Activated CD8-positive, alpha-beta memory T cell treated with anti-CD3 and anti-CD28 coated beads for 36 hours (primary cell): ENCODE results near the gene MXD3. TPM values are rescaled to one million over a fixed set of nuclear protein-coding genes. Genes with fewer than 3 reads are reported as not detected.

ENCODE experiments used
- CTCF ChIA-PET: fragments of 350-600 bp; sonication (Branson Sonifier 250); formaldehyde crosslinking; loops from one replicate; lab custom pipeline; 2021; ENCODE audit warnings: antibody characterized with exemption; lab: Charles Lee
- POLR2A ChIA-PET: fragments of 350-600 bp; sonication (Branson Sonifier 250); formaldehyde crosslinking; loops from one replicate; lab custom pipeline; 2021; ENCODE audit warnings: antibody characterized with exemption; lab: Charles Lee
- total RNA-seq, 2 experiments: library from RNA; stranded (reverse); gene quantifications; one replicate each; pipeline ENCODE4 v1.2.3, GENCODE V29; 2021

The MXD3 gene, protein sequence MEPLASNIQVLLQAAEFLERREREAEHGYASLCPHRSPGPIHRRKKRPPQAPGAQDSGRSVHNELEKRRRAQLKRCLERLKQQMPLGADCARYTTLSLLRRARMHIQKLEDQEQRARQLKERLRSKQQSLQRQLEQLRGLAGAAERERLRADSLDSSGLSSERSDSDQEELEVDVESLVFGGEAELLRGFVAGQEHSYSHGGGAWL
- total RNA-seq = 10 to 100 TPM; 11.0 to 11.8 TPM

DNA sequence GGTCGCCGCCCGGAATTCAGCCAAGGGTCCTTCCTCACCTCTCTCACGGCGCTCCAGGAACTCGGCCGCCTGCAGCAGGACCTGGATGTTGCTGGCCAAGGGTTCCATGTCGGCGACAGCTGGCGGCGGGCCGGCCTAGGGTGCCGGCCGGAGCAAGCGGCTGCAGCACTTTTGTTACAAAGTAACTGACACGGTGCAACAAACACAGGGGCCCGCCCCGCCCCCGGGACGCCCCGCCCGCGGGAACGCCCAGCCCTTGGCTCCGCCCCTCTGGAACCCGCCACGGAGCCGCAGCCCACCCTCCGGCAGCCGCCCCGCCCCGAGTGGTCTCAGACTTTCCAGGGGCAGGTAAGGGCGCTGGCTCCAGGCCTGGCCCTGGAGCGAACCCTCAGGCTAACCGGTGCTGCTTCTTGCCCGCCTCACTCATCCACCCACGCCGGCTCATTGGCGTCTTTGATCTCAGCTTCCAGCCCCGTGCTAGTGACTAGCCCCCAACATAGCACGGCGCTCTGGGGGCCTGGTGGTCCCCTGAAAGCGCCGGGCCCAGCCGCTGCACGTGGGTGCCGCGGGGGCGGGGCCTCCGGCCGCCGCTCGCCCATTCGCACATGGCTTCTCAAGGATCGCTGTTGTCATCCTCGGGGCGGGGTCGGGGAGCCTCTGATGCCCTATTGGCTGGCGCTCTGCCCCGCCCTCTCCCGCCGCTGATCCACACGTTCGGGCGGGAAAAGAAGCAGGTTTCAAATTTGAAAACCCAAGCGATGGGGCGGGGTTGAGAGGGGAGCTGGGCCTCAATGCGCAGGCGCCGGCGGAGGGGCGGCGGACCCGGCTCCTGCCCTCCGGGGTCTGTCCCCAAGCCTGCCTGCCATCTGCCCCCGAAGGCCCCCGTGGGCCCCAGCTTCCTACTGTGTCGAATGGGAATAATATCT lies at the start of gene MXD3:
Gene MXD3, minus strand, starts transcription at position 176 of the 926 bp plus-strand sequence. Its CDS starts 68 bp downstream, at position 108.
- POLR2A ChIA-PET = interaction anchor here (0.6 to 1.5 kb wide), 3 partner anchors 60 to 186 kb away, joined by 3 to 4 read pairs (median 4); partner anchors contain the start of gene PDLIM7
- CTCF ChIA-PET = interaction anchor here (0.7 to 5.3 kb wide), 6 partner anchors 9 to 120 kb away, joined by 3 to 21 read pairs (median 6); partner anchors contain the start of genes PRELID1 and RAB24

DNA sequence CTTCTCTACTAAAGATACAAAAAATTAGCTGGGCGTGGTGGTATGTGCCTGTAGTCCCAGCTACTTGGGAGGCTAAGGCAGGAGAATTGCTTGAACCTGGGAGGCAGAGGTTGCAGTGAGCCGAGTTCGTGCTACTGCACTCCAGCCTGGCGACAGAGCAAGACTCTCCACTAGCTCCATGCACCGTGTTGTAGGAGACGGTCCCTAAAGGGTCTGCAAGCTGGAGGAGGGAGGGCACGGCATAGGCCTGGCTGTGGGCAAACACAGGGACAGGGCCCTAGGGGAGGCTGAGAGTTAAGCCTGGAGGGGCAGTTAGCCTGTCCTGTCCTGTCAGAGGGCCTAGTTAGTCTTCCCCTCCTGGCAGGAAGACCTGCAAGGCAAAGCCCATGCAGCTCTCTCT lies 49.0 kb upstream of the MXD3 start:
- ChIA-PET CTCF (interaction anchor here (0.8 to 2.2 kb wide), 4 partner anchors 9 to 86 kb away, joined by 3 to 11 read pairs (median 7); partner anchors contain the start of gene LMAN2), POLR2A (interaction anchor here (1.1 kb wide), 1 partner anchor 12 kb away, joined by 4 read pairs; no protein-coding TSS in a partner anchor)

DNA sequence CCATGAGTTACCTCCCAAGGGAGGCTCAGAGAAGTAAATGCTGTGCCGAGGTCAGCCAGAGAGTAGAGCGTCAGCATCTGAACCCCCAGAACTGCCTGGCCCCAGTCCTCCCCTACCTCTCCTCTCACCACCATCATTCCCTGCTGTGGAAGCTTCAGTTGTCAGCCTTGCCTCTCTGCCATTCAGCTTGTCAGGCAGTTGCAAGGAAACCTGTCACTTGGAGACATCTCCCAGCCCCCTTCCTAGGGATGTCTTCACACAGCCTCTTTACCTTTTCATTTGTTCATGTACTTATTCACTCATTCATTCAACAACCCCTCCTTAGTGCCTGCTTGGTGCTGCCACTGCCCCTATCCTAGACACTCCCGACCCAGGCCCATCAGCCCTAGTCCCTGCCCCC lies 48.2 kb upstream of the MXD3 start:
- POLR2A ChIA-PET = no interaction called here

DNA sequence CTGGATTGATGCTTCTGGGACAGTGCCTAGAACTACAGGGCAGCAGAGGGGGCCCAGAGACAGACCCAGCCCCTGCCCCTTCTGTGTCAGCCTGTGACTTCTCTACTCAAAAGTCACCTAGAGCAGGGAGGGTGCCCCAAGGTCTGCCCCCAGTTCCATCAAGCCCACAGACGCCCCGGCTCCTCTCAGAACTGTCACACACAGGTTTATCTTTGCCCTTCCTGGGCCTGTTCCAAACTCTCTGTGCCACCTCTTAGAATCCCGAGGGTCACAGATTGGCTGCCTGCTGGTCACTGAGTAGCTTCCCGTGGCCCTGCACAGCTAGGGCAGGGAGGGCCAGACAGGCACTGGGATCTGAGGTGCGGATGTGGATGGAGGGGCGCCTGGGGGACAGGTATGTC lies 47.8 kb upstream of the MXD3 start:
- POLR2A ChIA-PET = no interaction called here
- CTCF ChIA-PET = interaction anchor here (1.2 kb wide), 1 partner anchor 31 kb away, joined by 4 read pairs; no protein-coding TSS in a partner anchor

More for the DNA sequence above, 48.2 kb upstream of the MXD3 start:
- CTCF ChIA-PET = interaction anchor here (0.6 to 1.2 kb wide), 3 partner anchors 31 to 208 kb away, joined by 4 to 6 read pairs (median 4); no protein-coding TSS in a partner anchor

DNA sequence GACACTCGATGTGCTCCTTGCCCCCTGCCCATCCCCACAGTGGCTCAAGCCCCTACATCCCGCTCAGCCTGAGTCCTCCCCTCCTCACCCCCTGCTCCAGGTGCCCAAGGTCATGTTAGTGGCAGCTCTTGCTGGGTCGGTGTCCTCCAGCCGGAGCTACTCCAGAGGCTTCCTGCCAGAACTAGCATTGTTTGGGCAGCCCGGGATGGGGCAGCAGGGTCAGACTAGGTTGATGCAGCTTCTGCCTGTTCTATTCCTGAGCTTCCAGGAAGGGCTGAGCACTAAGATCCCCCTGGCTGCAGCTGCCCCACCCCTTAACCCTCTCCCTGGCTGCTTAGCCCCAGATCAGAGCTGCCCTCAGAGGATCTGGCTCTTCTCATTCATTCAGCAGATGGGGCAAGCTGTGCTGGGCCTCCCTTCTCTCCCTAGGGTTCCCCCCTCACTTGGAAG lies 46.7 kb upstream of the MXD3 start:
- ChIA-PET POLR2A (interaction anchor here (0.5 kb wide), 1 partner anchor 751 kb away, joined by 4 read pairs; no protein-coding TSS in a partner anchor), CTCF (interaction anchor here (0.7 to 3.8 kb wide), 7 partner anchors 12 to 73 kb away, joined by 3 to 16 read pairs (median 5); no protein-coding TSS in a partner anchor)

DNA sequence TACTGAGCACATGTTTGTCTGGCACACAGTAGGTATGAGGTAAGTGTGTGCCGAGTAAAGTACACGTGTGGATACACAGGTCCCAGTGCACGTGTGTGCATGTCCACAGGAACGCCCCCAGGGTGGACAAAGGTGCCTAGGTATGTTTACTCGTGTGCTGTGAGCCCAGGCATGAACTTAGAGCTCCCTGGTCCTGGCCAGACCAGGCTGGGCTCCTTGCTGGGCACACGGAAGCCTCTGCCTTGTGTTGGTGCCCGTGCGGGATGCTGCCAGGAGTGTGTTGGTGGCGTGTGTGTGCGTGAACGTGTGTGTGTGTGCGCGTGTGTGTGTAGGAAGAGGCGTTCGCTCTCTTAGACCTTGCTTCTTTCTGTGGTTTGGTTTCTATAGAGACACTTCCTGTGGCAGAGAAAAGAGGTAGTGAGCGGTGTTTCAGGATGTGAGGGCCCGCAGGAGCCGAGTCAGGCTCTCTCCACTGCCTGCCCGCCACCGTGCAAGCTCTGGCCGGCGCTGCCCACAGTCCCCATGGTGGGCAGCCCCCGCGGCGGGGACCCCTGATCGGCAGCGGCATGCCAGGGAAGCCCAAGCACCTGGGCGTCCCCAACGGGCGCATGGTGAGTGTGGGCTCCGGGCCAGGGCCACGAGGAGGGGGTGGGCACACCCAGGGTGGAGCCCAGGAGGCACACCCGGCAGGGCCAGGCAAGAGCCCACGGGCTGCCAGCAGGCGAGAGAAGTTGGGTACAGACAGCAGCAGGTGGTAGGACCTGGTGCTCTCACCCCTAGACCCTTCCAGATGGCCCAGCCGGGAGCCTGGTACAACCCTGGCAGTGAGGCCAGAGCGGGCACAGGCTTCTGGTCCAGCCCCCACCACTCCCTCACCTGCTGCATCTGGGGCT lies 46.0 kb upstream of the MXD3 start, which contains the start of gene RGS14:
Gene RGS14, plus strand, starts transcription at position 466 of the 893 bp plus-strand sequence. Its CDS starts 101 bp downstream, at position 567.
- ChIA-PET POLR2A (interaction anchor here (1.2 kb wide), 1 partner anchor 8 kb away, joined by 3 read pairs; no protein-coding TSS in a partner anchor), CTCF (interaction anchor here (0.7 to 3.8 kb wide), 8 partner anchors 11 to 74 kb away, joined by 3 to 16 read pairs (median 5); no protein-coding TSS in a partner anchor)

DNA sequence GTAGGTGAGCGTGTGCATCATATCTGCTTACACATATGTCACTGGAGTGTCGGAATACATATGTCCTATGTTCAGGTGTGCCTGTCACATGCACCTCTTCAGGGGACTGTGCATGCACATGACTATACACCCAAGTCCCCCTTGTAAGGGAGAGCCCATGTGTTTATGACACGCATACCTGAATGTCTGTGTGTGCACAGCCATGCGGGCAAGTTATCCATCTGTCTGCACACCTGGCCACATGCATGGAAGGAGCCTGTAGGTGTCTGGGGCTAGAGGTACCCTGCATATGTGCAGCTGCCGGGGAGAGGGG lies 45.4 kb upstream of the MXD3 start:
- ChIA-PET CTCF (interaction anchor here (1.3 to 3.8 kb wide), 3 partner anchors 10 to 46 kb away, joined by 5 to 16 read pairs (median 5); no protein-coding TSS in a partner anchor), POLR2A (interaction anchor here (1.2 kb wide), 1 partner anchor 9 kb away, joined by 3 read pairs; no protein-coding TSS in a partner anchor)

DNA sequence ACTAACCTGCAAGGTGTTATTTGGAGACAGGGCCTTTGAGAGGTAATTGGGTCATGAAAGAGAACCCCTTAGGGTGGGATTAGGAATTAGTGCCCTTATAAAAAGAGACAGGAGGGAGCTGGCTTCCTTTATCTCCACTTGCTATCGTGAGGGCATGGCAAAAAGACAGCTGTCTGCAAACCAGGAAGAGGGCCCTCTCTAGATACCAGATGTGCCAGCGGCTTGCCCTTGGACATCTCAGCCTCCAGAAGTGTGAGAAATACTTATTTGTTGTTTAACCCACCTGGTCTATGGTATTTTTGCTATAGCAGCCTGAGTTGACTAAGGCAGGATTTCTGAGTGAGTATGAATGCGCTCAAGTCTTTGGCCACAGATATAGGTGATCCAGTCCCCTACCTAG lies 45.0 kb upstream of the MXD3 start:
- ChIA-PET CTCF (interaction anchor here (0.8 to 3.8 kb wide), 6 partner anchors 10 to 47 kb away, joined by 3 to 16 read pairs (median 5); no protein-coding TSS in a partner anchor), POLR2A (interaction anchor here (1.2 to 1.3 kb wide), 2 partner anchors 9 to 57 kb away, joined by 3 to 4 read pairs; no protein-coding TSS in a partner anchor)

DNA sequence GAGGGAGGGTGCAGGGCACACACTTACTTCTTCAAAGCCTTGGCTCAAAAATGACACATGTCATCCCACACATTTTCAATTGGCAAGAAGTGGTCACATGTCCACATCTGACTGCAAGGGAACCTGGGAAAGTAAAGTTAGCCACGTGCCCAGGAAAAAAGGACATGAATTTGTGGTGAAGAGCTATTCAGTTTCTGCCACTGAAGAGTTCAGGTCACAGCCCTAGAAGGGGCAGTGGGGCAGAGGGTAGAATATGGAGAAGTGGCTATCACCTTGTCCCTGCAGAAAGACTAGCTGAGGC lies 44.1 kb upstream of the MXD3 start:
- CTCF ChIA-PET = interaction anchor here (0.8 to 3.8 kb wide), 7 partner anchors 9 to 49 kb away, joined by 3 to 16 read pairs (median 3); no protein-coding TSS in a partner anchor
- POLR2A ChIA-PET = interaction anchor here (1.0 to 1.3 kb wide), 2 partner anchors 57 to 220 kb away, joined by 3 to 4 read pairs; no protein-coding TSS in a partner anchor

DNA sequence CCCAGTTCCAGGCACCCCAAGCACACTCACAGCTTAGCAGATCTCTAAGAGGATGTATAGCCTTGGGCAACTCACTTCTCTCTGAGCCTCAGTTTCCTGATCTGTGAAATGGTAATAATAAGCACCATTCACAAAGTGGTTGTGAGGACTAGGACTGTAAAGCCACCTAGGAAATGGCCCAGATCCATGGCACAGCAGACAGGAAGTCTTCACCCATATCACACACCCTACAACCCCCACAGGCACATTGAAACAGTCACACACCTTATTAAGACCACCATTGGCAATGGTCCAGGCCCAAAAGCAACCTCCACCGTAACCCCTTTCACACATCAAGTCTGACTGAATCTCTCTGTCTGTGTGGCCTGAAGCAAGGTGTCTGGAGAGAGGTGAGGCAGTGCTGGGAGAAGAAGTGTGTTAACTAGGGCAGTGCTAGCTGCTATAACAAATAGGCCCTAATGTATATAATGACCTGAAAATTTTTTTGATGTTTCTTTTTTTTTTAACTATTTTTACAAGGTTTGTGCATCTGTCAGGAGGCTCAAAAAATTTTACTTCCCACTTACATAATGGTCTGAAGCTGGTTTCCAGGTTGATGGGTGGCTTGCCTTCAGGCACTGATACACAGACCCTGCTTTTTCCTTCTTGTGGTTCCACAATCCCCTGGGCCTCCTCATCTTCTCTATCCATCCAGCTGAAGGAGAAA lies 43.6 kb upstream of the MXD3 start:
- POLR2A ChIA-PET = interaction anchor here (1.0 to 1.3 kb wide), 2 partner anchors 58 to 219 kb away, joined by 3 to 4 read pairs; no protein-coding TSS in a partner anchor
- CTCF ChIA-PET = interaction anchor here (0.9 to 3.8 kb wide), 6 partner anchors 9 to 49 kb away, joined by 3 to 16 read pairs (median 4); no protein-coding TSS in a partner anchor

DNA sequence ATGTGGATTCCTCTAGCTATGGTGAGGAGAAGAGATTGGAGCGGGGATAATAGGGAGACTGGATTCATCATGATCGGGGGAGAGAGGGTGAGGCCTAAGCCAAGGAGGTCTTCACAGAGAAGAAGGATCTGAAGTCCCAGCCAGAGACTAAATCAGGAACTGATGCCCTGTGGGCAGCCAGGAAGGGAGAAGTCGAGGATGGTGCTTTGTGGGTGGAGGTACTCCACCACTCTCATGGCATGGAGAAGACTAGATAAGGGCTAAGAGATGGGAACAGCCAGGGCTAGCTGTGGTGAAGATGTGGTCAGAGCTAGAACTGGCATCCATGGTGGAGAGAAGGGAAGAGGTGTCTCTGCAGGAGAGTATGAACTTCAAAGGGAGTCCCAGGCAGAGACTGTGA lies 43.0 kb upstream of the MXD3 start:
- ChIA-PET POLR2A (interaction anchor here (0.5 kb wide), 1 partner anchor 10 kb away, joined by 10 read pairs; no protein-coding TSS in a partner anchor), CTCF (interaction anchor here (3.8 kb wide), 1 partner anchor 35 kb away, joined by 16 read pairs; no protein-coding TSS in a partner anchor)

DNA sequence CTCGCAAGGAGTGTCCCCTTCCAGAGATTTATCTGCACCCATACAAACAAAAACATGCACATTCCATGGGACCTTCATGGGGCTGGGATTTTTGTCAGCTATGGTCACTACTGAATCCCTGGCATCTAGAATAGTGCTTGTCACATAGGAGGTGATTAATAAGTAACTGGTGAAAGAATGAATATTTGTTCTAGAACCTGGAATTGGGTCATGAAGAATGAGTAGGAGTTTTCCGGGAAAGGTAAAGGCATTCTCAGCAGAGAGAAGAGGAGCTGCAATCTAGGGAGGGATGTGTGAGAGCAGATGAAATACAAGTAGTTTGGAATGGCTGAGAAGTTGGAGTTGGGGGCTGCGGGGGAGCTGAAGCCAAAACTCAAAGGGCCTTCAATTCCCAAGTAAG lies 42.6 kb upstream of the MXD3 start:
- CTCF ChIA-PET = interaction anchor here (1.2 kb wide), 1 partner anchor 93 kb away, joined by 6 read pairs; no protein-coding TSS in a partner anchor

DNA sequence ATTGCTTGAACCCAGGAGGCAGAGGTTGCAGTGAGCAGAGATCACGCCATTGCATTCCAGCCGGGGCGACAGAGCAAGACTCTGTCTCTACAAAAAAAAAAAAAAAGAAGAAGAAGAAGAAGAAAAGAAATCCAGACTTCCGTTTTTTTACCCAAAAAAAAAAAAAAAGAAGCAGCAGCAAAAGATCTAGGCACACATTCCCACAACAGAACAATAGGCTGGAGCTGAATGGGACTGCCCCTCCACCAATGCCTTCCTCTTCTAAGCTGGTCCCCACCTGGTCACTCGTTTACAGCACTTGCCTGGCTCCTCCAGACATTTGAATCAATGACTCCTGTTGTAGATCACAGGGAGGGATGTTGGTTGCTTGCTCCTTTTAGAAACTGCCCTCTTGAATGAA lies 41.4 kb upstream of the MXD3 start:
- CTCF ChIA-PET = interaction anchor here (0.7 to 1.5 kb wide), 4 partner anchors 14 to 797 kb away, joined by 3 to 6 read pairs (median 4); no protein-coding TSS in a partner anchor

More for the DNA sequence above, 42.6 kb upstream of the MXD3 start:
- POLR2A ChIA-PET = interaction anchor here (0.5 kb wide), 1 partner anchor 9 kb away, joined by 10 read pairs; no protein-coding TSS in a partner anchor

DNA sequence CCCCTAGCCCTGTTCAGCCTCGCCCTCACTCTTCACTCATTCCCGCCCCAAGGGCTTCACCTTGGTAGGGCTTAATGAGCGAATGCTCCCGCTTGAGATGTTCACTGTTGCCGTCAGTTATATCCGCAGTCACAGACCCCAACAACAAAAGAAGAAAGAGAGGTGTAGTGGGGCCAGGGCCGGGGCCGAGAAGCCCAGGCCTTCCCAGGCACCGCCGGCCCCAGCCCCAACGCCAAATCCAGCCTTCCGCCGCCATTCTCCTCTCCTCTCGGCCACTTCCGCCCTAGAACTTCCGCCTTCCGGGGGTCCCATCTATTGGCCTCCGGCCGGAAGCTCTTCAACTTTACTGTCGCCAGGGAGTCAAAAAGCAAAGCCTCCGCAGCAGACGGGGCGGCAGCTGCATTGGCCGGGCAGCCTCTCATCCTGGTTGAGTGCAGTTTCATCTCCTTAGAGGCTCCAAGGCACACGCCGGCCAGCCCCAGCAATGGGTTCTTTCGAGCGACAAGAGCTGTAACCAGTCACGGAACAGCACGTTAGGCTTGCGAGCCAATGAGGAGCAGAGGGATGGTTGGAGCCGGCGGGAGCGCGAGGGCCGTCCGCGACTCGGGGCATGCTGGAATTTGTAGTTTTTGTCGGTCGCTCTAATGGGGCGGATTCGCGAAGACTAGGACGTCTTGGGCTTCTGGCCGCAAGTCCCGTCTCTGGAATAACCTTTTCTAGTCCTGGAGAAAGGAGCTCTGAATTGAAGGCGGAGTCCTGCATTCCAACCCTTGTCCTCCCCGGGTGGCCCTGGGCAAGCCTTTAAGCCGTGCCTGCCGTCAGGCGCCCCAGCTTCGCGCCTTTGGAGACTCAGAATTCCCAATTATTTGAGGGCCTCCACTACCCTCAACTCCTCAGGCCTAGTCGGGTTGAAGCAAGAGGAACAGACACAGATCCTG lies 40.0 kb upstream of the MXD3 start, which contains the start of gene LMAN2:
Gene LMAN2, minus strand, starts transcription at position 277 of the 938 bp plus-strand sequence. Its CDS starts 21 bp downstream, at position 256.
- POLR2A ChIA-PET = interaction anchor here (0.8 to 1.3 kb wide), 4 partner anchors 37 to 164 kb away, joined by 3 read pairs; no protein-coding TSS in a partner anchor
- CTCF ChIA-PET = interaction anchor here (0.7 to 2.1 kb wide), 11 partner anchors 9 to 149 kb away, joined by 3 to 8 read pairs (median 3); no protein-coding TSS in a partner anchor

More for the DNA sequence above, 41.4 kb upstream of the MXD3 start:
- POLR2A ChIA-PET = no interaction called here
